Neural progenitor cell (in vitro differentiated cells): ENCODE measurements around the gene ZNF732.
"Not testable (repeated sequence)": the region's sequence is repeated elsewhere in the genome, so short reads cannot be mapped to it uniquely, and the experiment has no call there.

Source experiments
- CTCF ChIP-seq: fragments of 200-600 bp; sonication (generic); IDR thresholded peaks from 2 replicates; pipeline ENCODE4 v1.5.1; 2017; ENCODE audit warnings: antibody characterized with exemption, mild to moderate bottlenecking
- EZH2 ChIP-seq: fragments of 200-600 bp; sonication (generic); IDR thresholded peaks from 2 replicates; pipeline ENCODE4 v1.6.1; 2017; ENCODE audit warnings: antibody characterized with exemption, mild to moderate bottlenecking, moderate library complexity
- EZH2phosphoT487 ChIP-seq: fragments of 200-600 bp; sonication (generic); IDR thresholded peaks from 2 replicates; pipeline ENCODE4 v1.6.1; 2017; ENCODE audit warnings: antibody characterized with exemption

- not testable (repeated sequence) for TF ChIP-seq CTCF, EZH2phosphoT487, EZH2
Observed at GRCh38 chr4:304516-304915, 758 bp downstream of the ZNF732 start.
